GM04503 (cell line): ENCODE data around the gene DLGAP4.
"Not testable (repeated sequence)": the region's sequence is repeated elsewhere in the genome, so short reads cannot be mapped to it uniquely, and the experiment has no call there.

Experiments
- DNase-seq: peaks from one replicate; pipeline ENCODE4 v3.0.0-alpha.2; 2012; ENCODE audit warnings: low read depth

The DLGAP4 gene

GRCh38 chr20:36454698-36455427 is 148.7 kb downstream of the DLGAP4 start:
- DNase-seq = no peak

DNA sequence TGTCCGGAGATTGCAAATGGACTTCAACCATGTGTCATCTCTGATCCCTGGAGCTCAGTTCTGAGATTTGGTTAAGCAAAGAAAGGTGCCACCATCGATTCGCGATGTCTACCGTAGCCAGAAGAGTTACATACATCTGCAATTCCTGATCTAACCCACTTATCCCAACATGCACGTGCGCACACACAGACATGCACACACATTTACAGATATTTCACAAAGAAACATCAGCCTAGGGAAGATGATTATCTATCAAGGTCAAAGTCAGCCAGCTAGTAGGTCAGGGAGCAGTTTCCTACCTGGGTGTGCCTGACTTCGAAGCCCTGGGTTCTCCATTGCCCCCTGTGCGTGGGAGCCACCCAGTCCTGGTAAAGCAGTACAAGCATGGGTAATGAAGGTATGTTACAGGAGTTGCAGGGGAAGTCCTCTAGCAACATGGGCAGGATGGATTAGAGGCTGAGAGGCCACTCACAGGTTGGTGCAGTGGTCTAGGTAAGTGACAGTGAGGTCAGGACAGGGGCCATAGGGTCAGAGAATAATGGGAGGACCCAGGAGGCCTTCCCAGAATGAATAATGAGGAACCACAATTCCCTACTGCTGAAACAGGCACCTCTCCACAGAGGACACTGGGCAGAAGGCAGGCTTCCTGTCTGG is 150.0 kb downstream of the DLGAP4 start:
- no peak for DNase-seq

DNA sequence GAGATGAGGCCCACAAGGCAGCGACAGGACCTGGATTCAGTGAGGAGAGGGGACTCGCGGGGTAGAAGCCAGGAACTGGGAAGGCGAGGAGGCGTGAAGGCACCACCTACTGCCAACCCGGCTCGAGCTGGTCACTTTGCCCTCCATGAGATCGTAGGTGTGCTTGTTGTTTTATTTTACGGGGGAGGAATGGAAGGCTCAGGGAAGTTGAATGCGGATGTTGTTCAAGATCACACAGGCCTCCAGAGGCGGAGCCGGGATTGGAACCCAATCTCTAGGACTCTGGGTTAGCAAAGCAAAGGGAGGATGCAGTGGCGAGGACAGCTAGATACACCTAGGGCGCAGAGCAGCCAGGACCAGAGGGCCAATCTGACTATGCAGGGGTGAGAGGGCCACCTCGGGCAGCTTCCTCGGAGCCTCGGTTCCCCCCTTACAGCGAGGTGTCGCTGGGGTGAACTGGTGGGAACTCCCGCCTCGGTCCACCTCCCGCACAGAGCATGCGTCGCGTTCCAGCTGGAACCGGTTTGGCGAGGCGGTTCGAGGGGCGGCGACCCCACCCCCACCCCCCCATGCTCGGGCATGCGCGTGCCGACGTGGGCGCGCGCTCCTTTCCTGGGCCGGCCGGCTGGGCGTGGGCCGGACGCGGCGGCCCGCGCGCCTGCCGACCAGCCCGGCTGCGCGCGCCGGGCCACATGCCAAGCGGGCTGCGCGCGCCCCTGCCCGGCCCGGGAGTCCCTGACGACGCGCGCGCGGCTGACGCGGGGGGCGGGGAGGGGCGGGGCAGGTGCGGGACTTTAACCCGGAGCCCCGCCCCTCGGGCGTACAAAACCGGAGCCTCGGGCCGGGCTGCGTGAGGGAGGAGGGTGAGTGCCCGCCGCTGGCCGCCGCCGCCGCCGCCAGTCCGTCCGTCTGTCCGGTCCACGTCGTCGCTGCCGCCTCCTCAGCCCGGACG is 154.8 kb downstream of the DLGAP4 start:
- DNase-seq = peak; percentile 46

GRCh38 chr20:36461600-36462439 is 155.7 kb downstream of the DLGAP4 start:
- DNase-seq = no peak

GRCh38 chr20:36462440-36463211 is 156.5 kb downstream of the DLGAP4 start:
- DNase-seq = no peak

- no peak for DNase-seq
These were observed 157.3 kb downstream of the DLGAP4 start for GRCh38 chr20:36463212-36464061.

- peak; percentile 79 for DNase-seq
These were observed 159.3 kb downstream of the DLGAP4 start for GRCh38 chr20:36465109-36466080.

DNA sequence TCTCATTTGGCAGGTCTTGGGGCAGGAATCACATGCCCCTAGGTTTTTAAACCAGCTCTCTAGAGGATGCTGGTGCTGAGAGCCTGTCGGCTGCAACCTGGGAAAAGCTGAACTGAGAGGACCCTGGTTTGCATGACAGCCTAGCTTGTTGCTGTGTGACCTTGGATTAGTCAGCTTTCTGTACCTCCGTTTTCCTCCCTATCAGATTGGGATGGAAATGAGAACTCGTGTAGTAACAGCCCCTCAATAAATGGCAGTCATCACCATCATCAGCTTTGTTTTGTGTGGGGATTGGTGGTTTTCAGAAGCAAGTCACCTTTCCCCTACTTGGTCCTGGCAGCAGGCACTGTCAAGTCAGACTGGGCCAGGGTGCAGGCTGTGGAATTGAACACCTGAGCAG is 159.9 kb downstream of the DLGAP4 start:
- DNase-seq = no peak

DNA sequence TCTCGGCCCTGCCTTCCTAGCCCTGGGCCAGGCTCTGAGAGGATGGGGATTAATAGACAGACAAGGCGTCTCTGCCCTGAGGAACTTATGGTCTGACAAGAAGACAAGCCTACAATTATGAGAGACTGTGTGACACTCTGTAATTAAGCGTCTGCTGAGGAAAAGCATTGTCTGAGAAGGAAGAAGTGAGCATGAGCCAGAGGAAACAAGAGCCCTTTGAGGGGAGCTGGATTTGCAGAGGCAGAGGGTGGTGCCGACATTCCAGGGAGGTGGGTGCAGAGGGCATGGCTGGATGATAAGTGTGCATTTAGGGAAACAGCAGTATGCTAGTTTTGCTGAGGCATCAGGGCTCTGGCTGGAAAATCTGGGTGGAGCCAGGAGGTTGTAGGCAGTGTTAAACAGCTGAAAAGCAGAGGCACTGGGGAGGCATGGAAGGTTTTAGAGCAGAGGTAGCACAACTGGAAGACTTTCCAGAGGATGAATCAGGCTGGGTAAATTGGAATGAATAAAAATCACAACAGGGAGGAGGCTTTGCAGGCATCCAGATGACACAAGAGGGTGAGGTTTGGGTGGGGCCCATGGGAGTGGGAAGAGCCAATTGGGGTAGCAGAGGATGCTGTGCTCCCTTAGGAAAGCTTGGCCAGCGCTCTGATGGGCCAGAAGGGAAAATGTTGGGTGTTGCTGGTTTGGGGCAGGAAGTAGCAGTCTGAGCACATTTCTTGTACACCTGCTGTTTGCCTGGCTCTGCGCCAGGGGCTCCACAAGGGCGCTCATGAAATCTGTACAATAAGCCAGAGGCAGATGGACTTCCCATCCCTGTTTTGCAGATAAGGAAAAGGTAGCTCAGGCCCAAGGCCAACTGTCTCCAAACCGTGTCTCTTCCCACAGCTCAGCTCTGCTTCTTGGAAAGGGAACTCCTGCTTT is 161.2 kb downstream of the DLGAP4 start:
- DNase-seq = peak; percentile 44

DNA sequence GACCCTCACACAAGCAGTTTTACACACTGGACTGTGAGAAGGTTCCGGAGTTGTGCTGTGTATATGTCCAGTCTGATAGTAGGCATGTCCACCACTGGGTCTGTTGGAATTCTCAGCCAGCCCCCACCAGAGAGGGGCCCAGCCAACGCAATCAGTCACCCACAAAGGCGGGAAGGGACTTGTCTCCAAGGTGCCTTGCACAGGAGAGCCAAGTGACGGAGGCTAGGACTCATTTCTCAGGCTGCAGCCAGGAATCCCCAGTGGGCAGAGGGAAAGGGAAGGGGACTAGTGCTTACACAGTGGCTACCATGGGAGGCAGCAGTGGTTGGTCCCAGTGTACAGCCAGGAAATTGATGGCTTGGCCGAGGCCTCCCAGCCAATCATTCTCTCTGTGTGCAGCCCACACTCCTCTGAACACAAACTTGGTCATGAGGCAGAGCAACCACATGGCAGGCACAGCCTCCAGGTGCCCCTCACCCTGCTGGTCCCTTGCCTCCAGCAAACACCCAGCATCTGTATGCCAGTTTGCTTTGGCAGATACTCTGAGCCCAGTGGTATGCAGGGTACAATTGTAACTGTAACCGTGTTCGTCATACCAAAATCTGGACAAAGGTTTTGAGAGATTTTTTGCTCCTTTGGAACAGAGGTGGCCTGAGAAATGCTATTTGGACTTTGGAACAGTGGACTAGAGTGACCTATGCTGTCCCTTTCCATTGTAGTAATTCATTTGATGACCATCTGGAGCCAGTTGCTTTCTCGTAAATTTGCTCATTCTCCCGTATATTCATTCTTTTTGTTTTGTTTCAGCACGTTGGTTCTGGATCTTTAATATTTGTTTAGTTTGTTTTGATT is 162.2 kb downstream of the DLGAP4 start:
- DNase-seq = no peak

DNA sequence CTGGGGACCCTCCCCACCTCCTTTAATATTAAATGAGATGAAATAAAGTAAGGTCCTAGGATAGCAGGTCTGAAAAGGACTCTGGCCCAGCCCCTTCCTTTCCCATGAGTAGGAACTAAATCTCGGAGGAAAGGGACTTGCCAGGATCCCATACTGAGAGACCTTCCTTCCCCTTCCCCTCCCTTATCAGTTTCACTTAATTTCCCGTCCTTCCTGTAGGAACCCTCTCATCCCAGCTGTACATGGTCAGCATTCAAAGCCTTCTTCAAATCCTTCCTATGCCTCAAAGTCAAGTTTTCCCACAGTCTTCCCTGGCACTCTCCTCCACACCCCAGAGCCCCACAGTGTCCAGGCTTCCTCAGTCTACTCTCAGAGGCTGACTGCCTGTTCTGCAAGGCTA is 163.8 kb downstream of the DLGAP4 start:
- DNase-seq = no peak

DNA sequence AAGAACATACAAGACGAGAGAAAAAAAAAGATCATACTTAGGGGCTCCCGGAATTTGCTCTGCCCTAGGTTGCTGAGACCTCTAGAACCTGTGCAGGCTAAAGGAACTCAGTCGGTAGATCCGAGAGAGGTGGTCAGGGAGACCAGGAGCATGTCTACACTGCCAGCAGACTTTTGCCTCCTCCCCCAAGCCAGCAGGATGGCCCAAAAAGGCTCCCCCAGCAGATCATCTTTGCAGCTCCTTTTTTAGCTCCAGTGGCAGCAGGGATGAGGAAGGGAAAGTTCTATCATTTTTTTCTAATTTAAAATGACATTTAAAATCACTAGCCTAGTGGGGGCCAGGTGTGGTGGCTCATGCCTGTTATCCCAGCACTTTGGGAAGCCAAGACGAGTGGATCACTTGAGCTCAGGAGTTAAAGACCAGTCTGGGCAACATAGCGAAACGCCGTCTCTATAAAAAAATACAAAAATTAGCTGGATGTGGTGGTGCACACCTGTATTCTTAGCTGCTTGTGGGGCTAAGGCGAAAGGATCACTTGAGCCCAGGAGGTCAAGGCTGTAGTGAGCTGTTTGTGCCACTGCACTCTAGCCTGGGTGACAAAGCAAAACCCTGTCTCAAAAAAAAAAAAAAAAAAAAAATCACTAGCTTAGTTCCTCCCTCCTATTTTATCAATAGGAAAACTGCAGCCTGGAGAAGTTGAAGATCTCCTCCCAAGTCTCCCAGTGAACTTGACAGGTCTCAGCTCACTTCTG is 165.9 kb downstream of the DLGAP4 start:
- no peak for DNase-seq

GRCh38 chr20:36472637-36473090 is 166.5 kb downstream of the DLGAP4 start:
- no peak for DNase-seq

DNA sequence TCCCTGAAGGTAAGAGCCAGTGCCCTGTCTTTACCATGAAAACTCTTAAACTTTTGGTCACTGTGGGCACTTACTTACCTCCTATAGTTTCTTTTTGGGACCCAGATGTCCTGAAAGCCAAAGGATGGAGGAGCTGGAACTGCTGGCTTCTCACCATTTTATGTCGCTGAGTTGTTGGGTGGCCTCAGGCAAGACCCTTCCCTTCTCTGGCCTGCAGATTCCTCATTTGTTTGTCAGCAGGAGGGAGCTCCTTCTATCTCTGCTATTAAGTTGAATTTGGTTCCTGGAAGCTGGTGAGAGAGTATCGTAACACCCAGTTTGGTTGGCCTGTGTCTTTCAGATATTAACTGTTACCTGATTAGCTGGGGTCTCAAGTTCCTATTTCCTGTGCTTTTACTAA is 167.0 kb downstream of the DLGAP4 start:
- DNase-seq = no peak

DNA sequence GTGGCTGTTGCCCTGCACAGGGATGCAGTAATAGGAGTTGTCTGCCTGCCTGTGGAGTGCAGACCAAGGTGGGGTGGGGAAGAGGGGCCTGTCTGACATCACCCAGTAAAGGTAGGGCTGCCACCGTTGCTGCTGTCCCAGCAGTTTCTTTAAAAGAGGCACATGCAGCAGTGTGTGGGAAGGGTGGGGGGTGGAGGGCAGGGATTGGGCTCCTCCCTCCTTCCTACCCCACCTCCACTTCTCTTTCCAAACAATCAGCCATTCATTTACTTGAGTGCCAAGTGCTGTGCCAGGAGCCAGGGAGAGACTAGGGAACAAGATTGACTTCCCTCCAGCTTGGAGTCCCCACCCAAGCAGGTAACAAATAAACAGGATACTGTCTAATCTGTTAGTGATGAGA is 168.4 kb downstream of the DLGAP4 start:
- no peak for DNase-seq

GRCh38 chr20:36475054-36475453 is 168.9 kb downstream of the DLGAP4 start:
- DNase-seq = not testable (repeated sequence)
